Stimulated activated CD8-positive, alpha-beta memory T cell treated with anti-CD3 and anti-CD28 coated beads, Interleukin-4, amount 100 ng/mL, for 1 hour (primary cell): ENCODE results near the gene ADAMTS12.

Source experiments
- DNase-seq, 2 donors: peaks; one replicate each; pipeline ENCODE4 v3.0.0-alpha.2; 2020; ENCODE audit warnings: low read depth in 2 of 2, low spot score in 1 of 2

The ADAMTS12 gene

GRCh38 chr5:33761139-33761538 lies 130.7 kb downstream of the ADAMTS12 start:
- DNase-seq: no peak

GRCh38 chr5:33758737-33759136 lies 133.1 kb downstream of the ADAMTS12 start:
- DNase-seq: no peak

- DNase-seq: no peak
These were observed 135.3 kb downstream of the ADAMTS12 start for GRCh38 chr5:33756491-33756890.

GRCh38 chr5:33755231-33755630 lies 136.6 kb downstream of the ADAMTS12 start:
- DNase-seq: no peak

- DNase-seq: no peak
These were observed 138.1 kb downstream of the ADAMTS12 start for GRCh38 chr5:33753704-33754103.

GRCh38 chr5:33748754-33749153 lies 143.0 kb downstream of the ADAMTS12 start:
- DNase-seq: no peak

- DNase-seq: no peak
These were observed 146.6 kb downstream of the ADAMTS12 start for GRCh38 chr5:33745101-33745770.

- no peak for DNase-seq
These were observed 148.7 kb downstream of the ADAMTS12 start for GRCh38 chr5:33743099-33743498.

- DNase-seq: no peak
These were observed 149.6 kb downstream of the ADAMTS12 start for GRCh38 chr5:33742181-33742580.

GRCh38 chr5:33738967-33739366 lies 152.8 kb downstream of the ADAMTS12 start:
- DNase-seq: no peak

- no peak for DNase-seq
These were observed 153.7 kb downstream of the ADAMTS12 start for GRCh38 chr5:33738097-33738496.

GRCh38 chr5:33737697-33738096 lies 154.1 kb downstream of the ADAMTS12 start:
- DNase-seq: no peak

- no peak for DNase-seq
These were observed 154.5 kb downstream of the ADAMTS12 start for GRCh38 chr5:33737284-33737683.

- no peak for DNase-seq
These were observed 155.3 kb downstream of the ADAMTS12 start for GRCh38 chr5:33736510-33736909.

- no peak for DNase-seq
These were observed 156.7 kb downstream of the ADAMTS12 start for GRCh38 chr5:33735072-33735471.

- DNase-seq: no peak
These were observed 157.3 kb downstream of the ADAMTS12 start for GRCh38 chr5:33734537-33734936.

GRCh38 chr5:33733225-33733624 lies 158.6 kb downstream of the ADAMTS12 start:
- DNase-seq: no peak

- no peak for DNase-seq
These were observed 165.2 kb downstream of the ADAMTS12 start for GRCh38 chr5:33726422-33727165.

GRCh38 chr5:33725806-33726205 lies 166.0 kb downstream of the ADAMTS12 start:
- DNase-seq: no peak

- DNase-seq: no peak
These were observed 170.1 kb downstream of the ADAMTS12 start for GRCh38 chr5:33721491-33722200.

- no peak for DNase-seq
These were observed 171.6 kb downstream of the ADAMTS12 start for GRCh38 chr5:33720176-33720575.

GRCh38 chr5:33719769-33720168 lies 172.0 kb downstream of the ADAMTS12 start:
- no peak for DNase-seq
